Motor neuron (in vitro differentiated cells): ENCODE data around the gene KATNA1. TPM values are rescaled to one million over a fixed set of nuclear protein-coding genes. Genes with fewer than 3 reads are reported as not detected.

Experiments used
- ATAC-seq, 8 experiments: fragments of 200-7000 bp; cut with Tn5 transposase; replicated peaks in 6 of 8; 2 replicates each; pipeline ENCODE4 v1.8.0; 2021; ENCODE audit warnings: mild to moderate bottlenecking in 8 of 8, moderate library complexity in 8 of 8
- H3K27ac ChIP-seq, 2 donors: fragments of 250-450 bp; sonication (Bioruptor Pico); 2 replicates each; pipeline ENCODE4 v1.9.0; 2021; ENCODE audit warnings: antibody characterized with exemption in 2 of 2, mild to moderate bottlenecking in 2 of 2, moderate library complexity in 1 of 2
- H3K4me1 ChIP-seq, 2 donors: fragments of 250-450 bp; sonication (Bioruptor Pico); replicated peaks in 1 of 2; 2 replicates each; pipeline ENCODE4 v1.6.1; 2021; ENCODE audit warnings: antibody characterized with exemption in 2 of 2, mild to moderate bottlenecking in 2 of 2, moderate library complexity in 1 of 2
- H3K4me3 ChIP-seq, 5 donors: fragments of 250-450 bp; sonication (Bioruptor Pico); 2 replicates each; pipeline ENCODE4 v1.9.0; 2021; ENCODE audit warnings: antibody characterized with exemption in 5 of 5, mild to moderate bottlenecking in 5 of 5, moderate library complexity in 4 of 5
- WGBS, 10 experiments: fragments of 450-650 bp; shearing (Covaris generic); methylation state at CpG; one replicate each; pipeline ENCODE4 v1.0.0; 2022; 5-methylcytosine and 5-hydroxymethylcytosine counted together
- in situ Hi-C, 9 experiments: fragments of 400-800 bp; cut with MboI; loops; one replicate each; pipeline ENCODE4 v1.15.0; 2021; ENCODE audit warnings: low sequenced_read_pairs in 9 of 9, low pct_unique_long_range_greater_than_20kb in 2 of 9; ENCODE audit not compliant: unreplicated experiment in 9 of 9
- total RNA-seq, 8 experiments: library from RNA; unstranded; fragments of 300-600 nt; gene quantifications; 2 replicates each; pipeline versions ENCODE4 v1.2.3 to v1.2.4, GENCODE V29; 2022

The KATNA1 gene
- total RNA-seq, 8 experiments from 2014 or later, result 8.6 to 27.1 (median 13.6) TPM

DNA sequence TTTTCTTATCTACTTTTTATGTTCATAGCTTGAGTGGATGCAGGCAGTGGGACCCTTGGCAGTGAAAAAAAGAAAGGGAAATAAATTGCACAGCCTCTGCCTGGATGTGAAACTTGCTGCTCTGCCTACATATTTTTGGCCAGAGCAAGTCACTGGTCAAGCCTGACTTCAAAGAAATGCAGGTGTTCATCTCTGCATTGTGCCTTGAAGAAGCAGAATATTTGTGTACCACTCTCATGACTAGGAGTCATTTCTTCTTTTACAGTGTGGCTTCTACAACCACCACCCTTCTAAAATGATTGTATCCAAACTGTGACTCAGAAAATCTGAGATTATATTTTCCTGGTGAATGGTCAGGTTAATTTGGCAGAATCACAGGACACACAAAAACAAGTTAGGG lies 2.5 kb upstream of the KATNA1 start:
- ATAC-seq, result no peak
- H3K4me1 ChIP-seq, result peaks cover 6 to 7% of the 10 kb centered on the region in 2 donors
- H3K27ac ChIP-seq, result no peak overlapping the region
- no peak overlapping the region for H3K4me3 ChIP-seq
- in situ Hi-C loops, result no loop called here

- no peak for ATAC-seq
- WGBS, 10 experiments, result 22 to 76% (median 64%) methylated on average over 3 of the region's 3 CpGs; no CpG with 5 or more reads in 2 of the 10 experiments
- in situ Hi-C loops, result no loop called here
- Histone ChIP-seq H3K4me1 (peaks cover 7 to 8% of the 10 kb centered on the region in 2 donors), H3K27ac (no peak overlapping the region), H3K4me3 (peak overlapping the region in 4 of 5 donors; percentile 61 to 80 (median 65))
These were observed 1.9 kb downstream of the KATNA1 start for GRCh38 chr6:149646599-149646998.

DNA sequence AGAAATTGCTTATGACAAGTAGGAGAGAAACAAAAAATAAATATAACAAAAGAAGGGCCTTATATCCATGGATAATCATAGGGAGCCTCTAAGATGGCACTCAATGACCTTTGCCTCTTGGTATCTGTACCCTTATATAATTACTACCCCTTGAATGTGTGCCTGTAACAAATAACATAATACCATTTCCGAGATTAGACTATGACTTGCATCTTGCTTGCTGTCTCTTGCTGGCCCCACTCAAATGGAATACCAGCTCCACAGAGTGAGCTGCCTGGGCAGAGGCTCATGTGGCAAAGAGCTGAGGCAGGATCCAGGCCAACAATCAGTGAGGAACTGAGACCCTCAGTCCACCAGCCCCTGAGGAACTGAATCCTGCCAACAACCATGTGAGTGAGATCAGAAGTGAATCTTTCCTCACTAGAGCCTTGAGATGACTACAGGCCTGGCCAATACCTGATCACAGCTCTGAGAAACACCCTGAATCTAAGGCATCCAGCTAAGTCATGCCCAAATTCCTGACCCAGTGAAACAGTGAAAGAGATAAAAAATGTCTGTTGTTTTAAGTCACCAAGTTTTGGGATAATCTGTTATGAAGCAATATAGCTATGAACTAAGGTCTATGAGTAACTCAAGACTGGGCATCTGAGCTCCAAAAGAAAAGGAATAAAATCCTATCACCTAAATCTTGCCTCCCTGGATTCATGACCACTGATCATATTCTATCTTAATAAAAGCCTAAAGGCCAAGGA lies 5.5 kb downstream of the KATNA1 start:
- no peak overlapping the region for H3K27ac ChIP-seq
- ATAC-seq, result no peak
- in situ Hi-C loops, result no loop called here
- H3K4me3 ChIP-seq, result no peak overlapping the region
- peaks cover 7 to 8% of the 10 kb centered on the region in 2 donors for H3K4me1 ChIP-seq
- 78 to 100% (median 83%) methylated on average over 1 of the region's 1 CpG; no CpG with 5 or more reads in 3 of the 10 experiments for WGBS, 10 experiments

GRCh38 chr6:149636124-149636523 lies 12.4 kb downstream of the KATNA1 start:
- H3K4me3 ChIP-seq, result no peak overlapping the region
- in situ Hi-C loops, result no loop called here
- ATAC-seq, result peak in 1 of 8 experiments; percentile 17
- no peaks in the 10 kb centered on the region for H3K4me1 ChIP-seq
- 40 to 100% (median 97%) methylated on average over 1 to 2 of the region's 2 CpGs for WGBS, 10 experiments
- no peak overlapping the region for H3K27ac ChIP-seq

DNA sequence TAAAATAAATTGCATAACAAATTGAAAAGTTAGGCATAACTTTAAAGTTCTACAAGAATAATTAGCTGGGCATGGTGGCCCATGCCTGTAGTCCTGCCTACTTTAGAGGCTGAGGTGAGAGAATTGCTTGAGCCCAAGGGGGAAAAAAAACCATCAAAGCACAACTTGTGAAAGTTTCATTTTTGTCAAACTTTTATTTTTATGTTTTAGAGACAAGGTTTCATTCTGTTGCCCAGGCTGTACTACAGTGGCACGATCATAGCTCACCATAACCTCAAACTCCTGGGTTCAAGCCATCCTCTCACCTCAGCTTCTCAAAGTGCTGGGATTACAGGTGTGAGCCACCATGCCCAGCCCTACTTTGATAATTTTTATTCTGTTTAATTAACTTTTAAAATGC lies 14.2 kb downstream of the KATNA1 start:
- WGBS, 10 experiments, result 83 to 100% (median 100%) methylated on average over 1 of the region's 1 CpG; no CpG with 5 or more reads in 3 of the 10 experiments
- no peak overlapping the region for H3K4me3 ChIP-seq
- no peak overlapping the region for H3K27ac ChIP-seq
- in situ Hi-C loops, result no loop called here
- no peaks in the 10 kb centered on the region for H3K4me1 ChIP-seq
- ATAC-seq, result no peak

GRCh38 chr6:149628875-149629510 lies 19.5 kb downstream of the KATNA1 start:
- in situ Hi-C loops, result no loop called here
- 86 to 100% (median 100%) methylated on average over 1 to 4 of the region's 4 CpGs for WGBS, 10 experiments
- Histone ChIP-seq H3K4me3 (no peak overlapping the region), H3K27ac (no peak overlapping the region), H3K4me1 (no peaks in the 10 kb centered on the region)
- ATAC-seq, result peak in 1 of 8 experiments; percentile 50

DNA sequence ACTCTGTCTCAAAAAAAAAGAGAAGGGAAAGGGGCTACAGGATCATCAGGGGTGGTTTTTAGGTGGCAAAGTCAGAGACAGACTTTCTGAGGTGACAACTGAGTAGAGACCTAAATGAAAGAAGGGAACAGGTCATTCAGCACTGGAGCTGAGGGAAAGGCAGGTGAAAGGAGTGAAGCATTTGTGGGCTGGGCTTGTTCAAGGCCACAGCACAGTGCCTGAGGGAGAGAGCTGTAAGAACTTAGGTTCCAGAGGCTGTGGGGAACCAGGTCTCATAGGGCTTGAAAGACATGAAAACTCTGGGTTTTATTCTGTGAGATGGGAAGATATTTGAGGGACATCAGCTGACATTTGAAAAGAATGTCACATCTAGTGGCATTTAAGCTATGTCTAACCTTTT lies 20.8 kb downstream of the KATNA1 start:
- in situ Hi-C loops, result no loop called here
- no peak for ATAC-seq
- no peak overlapping the region for H3K27ac ChIP-seq
- H3K4me3 ChIP-seq, result no peak overlapping the region
- no peaks in the 10 kb centered on the region for H3K4me1 ChIP-seq

- in situ Hi-C loops, result no loop called here
- Histone ChIP-seq H3K4me3 (no peak overlapping the region), H3K4me1 (peaks cover 0 to 5% of the 10 kb centered on the region in 2 donors), H3K27ac (no peak overlapping the region)
- peak in 2 of 8 experiments; percentile 16 to 25 for ATAC-seq
- 57 to 87% (median 73%) methylated on average over 1 to 5 of the region's 5 CpGs; no CpG with 5 or more reads in 1 of the 10 experiments for whole genome bisulfite sequencing, 10 experiments
These were observed 32.7 kb downstream of the KATNA1 start for GRCh38 chr6:149615805-149616204.

DNA sequence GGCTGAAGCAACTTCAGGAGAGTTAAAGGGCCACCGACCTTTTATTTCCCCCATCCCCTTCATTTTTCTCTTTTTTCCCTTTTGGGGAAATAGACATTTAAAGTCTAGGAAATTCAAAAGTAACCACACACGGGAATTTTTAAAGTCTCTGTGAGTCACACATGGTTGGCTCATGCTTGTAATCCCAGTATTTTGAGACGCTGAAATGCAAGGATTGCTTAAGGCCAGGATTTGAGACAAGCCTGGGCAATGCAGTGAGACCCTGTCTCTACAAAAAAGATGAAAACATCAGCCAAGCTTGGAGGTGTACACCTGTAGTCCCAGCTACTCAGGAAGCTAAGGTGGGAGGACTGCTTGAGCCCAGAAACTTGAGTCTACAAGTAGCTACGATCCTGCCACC lies 34.2 kb downstream of the KATNA1 start:
- peaks cover 0 to 5% of the 10 kb centered on the region in 2 donors for H3K4me1 ChIP-seq
- no peak for ATAC-seq
- H3K4me3 ChIP-seq, result no peak overlapping the region
- WGBS, 10 experiments, result 39 to 100% (median 89%) methylated on average over 1 to 4 of the region's 4 CpGs; no CpG with 5 or more reads in 2 of the 10 experiments
- H3K27ac ChIP-seq, result no peak overlapping the region
- in situ Hi-C loops, result no loop called here

- no peak overlapping the region for H3K27ac ChIP-seq
- no peak overlapping the region for H3K4me3 ChIP-seq
- no peaks in the 10 kb centered on the region for H3K4me1 ChIP-seq
- no peak for ATAC-seq
- in situ Hi-C loops, result no loop called here
- WGBS, 10 experiments, result 80 to 100% (median 100%) methylated on average over 1 to 5 of the region's 7 CpGs; no CpG with 5 or more reads in 3 of the 10 experiments
These were observed 40.0 kb downstream of the KATNA1 start for GRCh38 chr6:149608381-149608982.

DNA sequence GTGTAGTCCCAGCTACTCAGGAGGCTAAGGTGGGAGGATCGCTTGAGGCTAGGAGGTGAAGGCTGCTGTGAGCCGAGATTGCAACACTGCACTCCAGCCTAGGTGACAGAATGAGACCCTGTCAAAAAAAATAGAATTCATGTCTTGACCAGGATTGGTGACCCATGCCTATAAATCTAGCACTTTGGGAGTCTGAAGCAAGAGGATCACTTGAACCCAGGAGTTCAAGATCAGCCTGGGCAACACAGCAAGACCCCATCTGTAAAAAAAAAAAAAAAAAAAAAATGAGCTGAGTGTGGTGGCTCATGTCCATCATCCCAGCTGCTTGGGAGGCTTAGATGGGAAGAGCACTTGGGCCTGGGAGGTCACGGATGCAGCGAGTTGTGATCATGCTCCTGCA lies 48.0 kb downstream of the KATNA1 start:
- no peak overlapping the region for H3K4me3 ChIP-seq
- no peaks in the 10 kb centered on the region for H3K4me1 ChIP-seq
- ATAC-seq, result no peak
- H3K27ac ChIP-seq, result no peak overlapping the region
- in situ Hi-C loops, result no loop called here
- WGBS, 10 experiments, result 100% methylated on average over 1 to 4 of the region's 4 CpGs; no CpG with 5 or more reads in 1 of the 10 experiments

GRCh38 chr6:149593408-149593807 lies 55.1 kb downstream of the KATNA1 start:
- Histone ChIP-seq H3K4me1 (no peaks in the 10 kb centered on the region), H3K27ac (no peak overlapping the region), H3K4me3 (no peak overlapping the region)
- in situ Hi-C loops, result no loop called here
- 90 to 100% (median 100%) methylated on average over 1 of the region's 1 CpG; no CpG with 5 or more reads in 4 of the 10 experiments for WGBS, 10 experiments
- ATAC-seq, result no peak

DNA sequence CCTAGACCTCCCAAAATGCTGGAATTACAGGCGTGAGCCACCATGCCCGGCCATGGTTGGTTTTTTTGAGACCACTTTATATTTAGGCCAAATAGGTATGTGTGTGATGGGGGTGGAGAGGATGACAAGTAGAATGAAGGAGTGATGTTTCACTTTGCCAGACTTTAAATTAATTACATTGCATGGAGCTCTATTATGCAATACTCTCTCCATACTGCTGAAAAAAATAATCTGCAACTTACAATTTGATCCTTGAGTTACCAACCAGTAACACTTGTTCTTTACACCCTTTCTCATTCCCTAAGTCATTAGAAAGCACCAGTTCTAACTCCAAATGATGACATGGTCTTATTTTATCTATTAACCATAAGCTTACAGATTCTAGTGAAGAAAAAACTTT lies 55.5 kb downstream of the KATNA1 start:
- Histone ChIP-seq H3K27ac (no peak overlapping the region), H3K4me1 (no peaks in the 10 kb centered on the region), H3K4me3 (no peak overlapping the region)
- in situ Hi-C loops, result no loop called here
- 60 to 100% (median 100%) methylated on average over 1 to 2 of the region's 2 CpGs; no CpG with 5 or more reads in 5 of the 10 experiments for WGBS, 10 experiments
- no peak for ATAC-seq
